Neural crest cell (in vitro differentiated cells): ENCODE measurements around the gene MSH3. TPM values are rescaled to one million over a fixed set of nuclear protein-coding genes. Genes with fewer than 3 reads are reported as not detected.
"Not testable (repeated sequence)": the region's sequence is repeated elsewhere in the genome, so short reads cannot be mapped to it uniquely, and the experiment has no call there.

Experiments used
- DNase-seq: peaks from one replicate; pipeline ENCODE4 v3.0.0; 2021; ENCODE audit warnings: low read depth, mixed read lengths, low spot score
- H3K27ac Mint-ChIP-seq: one replicate; pipeline ENCODE4 v1.8.0; 2021; ENCODE audit warnings: mild to moderate bottlenecking, mixed read lengths; ENCODE audit not compliant: unreplicated experiment
- H3K27me3 Mint-ChIP-seq: 2 replicates; pipeline ENCODE4 v1.8.0; 2021; ENCODE audit warnings: low read depth, mild to moderate bottlenecking, mixed read lengths
- H3K36me3 Mint-ChIP-seq: 2 replicates; pipeline ENCODE4 v1.8.0; 2021; ENCODE audit warnings: low read depth, mild to moderate bottlenecking, mixed read lengths
- H3K4me1 Mint-ChIP-seq: 2 replicates; pipeline ENCODE4 v1.8.0; 2021; ENCODE audit warnings: mixed read lengths
- H3K4me3 Mint-ChIP-seq: one replicate; pipeline ENCODE4 v1.8.0; 2021; ENCODE audit warnings: mild to moderate bottlenecking, mixed read lengths
- H3K9me3 Mint-ChIP-seq: 2 replicates; pipeline ENCODE4 v1.8.0; 2021; ENCODE audit warnings: mixed read lengths
- total RNA-seq: library from RNA; stranded (reverse); gene quantifications from 2 replicates; pipeline ENCODE4 v1.2.1, GENCODE V29; 2021
- TF ChIP-seq, protein P1 (sequence below): fragments of 200-600 bp; sonication (generic); conservative IDR thresholded peaks from 2 replicates; pipeline ENCODE4 v1.5.0; 2021; ENCODE audit warnings: antibody characterized with exemption, mild to moderate bottlenecking

MSH3 gene
- total RNA-seq, 1 donor from 2014 or later = 17.9 TPM

DNA sequence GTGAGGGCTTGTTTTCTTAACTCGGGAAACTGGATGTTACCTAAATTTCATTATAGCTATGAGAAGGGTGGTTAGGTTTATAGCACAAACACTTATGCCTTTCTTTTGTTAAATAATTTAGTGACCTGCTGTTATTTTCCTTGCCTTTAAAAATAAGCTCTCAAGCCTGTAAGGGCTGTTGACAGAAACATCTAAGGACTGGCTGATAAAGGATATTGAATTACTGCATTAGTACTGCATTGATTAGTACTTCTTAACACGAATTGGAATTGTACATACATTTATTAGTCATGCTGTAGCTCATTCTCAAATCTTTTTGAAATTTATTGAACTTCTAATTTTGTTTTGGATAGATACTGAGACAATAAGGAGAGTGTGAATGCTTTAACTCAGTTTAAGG, 85.4 kb downstream of the MSH3 start:
- no peaks in the 10 kb centered on the region for H3K27me3 Mint-ChIP-seq
- no peaks in the 10 kb centered on the region for H3K9me3 Mint-ChIP-seq
- H3K27ac Mint-ChIP-seq = no peak overlapping the region
- no peak for DNase-seq
- H3K4me3 Mint-ChIP-seq = no peak overlapping the region
- H3K4me1 Mint-ChIP-seq = no peaks in the 10 kb centered on the region
- H3K36me3 Mint-ChIP-seq = peaks cover 19% of the 10 kb centered on the region
- TF ChIP-seq, protein P1, sequence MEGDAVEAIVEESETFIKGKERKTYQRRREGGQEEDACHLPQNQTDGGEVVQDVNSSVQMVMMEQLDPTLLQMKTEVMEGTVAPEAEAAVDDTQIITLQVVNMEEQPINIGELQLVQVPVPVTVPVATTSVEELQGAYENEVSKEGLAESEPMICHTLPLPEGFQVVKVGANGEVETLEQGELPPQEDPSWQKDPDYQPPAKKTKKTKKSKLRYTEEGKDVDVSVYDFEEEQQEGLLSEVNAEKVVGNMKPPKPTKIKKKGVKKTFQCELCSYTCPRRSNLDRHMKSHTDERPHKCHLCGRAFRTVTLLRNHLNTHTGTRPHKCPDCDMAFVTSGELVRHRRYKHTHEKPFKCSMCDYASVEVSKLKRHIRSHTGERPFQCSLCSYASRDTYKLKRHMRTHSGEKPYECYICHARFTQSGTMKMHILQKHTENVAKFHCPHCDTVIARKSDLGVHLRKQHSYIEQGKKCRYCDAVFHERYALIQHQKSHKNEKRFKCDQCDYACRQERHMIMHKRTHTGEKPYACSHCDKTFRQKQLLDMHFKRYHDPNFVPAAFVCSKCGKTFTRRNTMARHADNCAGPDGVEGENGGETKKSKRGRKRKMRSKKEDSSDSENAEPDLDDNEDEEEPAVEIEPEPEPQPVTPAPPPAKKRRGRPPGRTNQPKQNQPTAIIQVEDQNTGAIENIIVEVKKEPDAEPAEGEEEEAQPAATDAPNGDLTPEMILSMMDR = no peak

DNA sequence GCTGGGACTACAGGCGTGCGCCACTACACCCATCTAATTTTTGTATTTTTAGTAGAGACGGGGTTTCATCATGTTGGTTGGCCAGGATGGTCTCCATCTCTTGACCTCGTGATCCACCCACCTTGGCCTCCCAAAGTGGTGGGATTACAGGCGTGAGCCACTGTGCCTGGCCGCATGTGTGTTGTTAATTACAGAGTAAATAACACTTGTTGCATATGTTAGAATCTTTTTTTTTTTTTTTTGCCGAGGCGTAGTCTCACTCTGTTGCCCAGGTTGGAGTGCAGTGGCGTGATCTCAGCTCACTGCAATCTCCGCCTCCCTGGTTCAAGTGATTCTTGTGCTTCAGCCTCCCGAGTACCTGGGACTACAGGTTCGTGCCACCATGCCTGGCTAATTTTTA, 86.0 kb downstream of the MSH3 start:
- not testable (repeated sequence) for H3K27me3 Mint-ChIP-seq, DNase-seq, H3K9me3 Mint-ChIP-seq, H3K27ac Mint-ChIP-seq, H3K4me1 Mint-ChIP-seq, H3K4me3 Mint-ChIP-seq
- peaks cover 23% of the 10 kb centered on the region for H3K36me3 Mint-ChIP-seq

DNA sequence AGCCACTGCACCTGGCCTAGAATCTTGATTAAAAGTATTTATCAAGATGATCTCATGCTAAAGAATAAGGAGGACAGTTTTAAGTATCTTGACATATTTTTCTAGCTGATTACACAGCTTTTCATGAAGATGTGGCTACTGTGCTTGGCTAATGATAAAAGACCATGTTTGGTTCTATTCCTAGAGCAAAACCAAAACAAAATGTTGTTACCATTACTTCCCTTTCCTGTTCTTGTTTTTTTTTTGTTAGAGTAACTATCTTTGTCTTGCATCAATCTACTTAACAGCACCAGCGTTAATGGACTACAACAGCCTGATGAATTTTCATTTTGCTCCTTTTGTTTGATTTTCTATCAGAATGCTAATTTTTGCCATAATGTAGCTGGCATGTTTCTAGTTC, 86.5 kb downstream of the MSH3 start:
- no peak for DNase-seq
- Mint-ChIP-seq H3K9me3 (no peaks in the 10 kb centered on the region), H3K4me3 (no peak overlapping the region), H3K27me3 (no peaks in the 10 kb centered on the region), H3K4me1 (no peaks in the 10 kb centered on the region), H3K27ac (no peak overlapping the region), H3K36me3 (peaks cover 23% of the 10 kb centered on the region)
- TF ChIP-seq, protein P1 = no peak

DNA sequence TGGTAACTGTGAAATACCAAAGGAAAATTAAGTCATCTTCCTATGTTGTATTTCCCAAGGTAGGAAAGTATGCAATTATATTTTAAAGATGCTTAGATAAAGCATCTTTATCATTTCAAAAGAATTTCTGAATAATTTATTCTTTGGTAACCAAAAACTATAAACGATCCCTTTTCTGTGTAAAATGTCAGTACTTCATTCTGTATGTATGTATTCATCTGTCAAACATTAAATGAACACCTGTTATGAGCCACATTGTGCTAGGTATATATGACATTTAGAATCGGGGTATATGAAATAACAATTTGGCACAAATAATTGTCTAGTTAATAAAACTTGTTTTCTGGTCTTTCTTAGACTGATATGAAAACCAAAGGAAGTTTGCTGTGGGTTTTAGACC, 89.7 kb downstream of the MSH3 start:
- H3K4me1 Mint-ChIP-seq = peaks cover 6% of the 10 kb centered on the region
- TF ChIP-seq, protein P1 = no peak
- DNase-seq = no peak
- H3K27ac Mint-ChIP-seq = no peak overlapping the region
- H3K9me3 Mint-ChIP-seq = no peaks in the 10 kb centered on the region
- H3K4me3 Mint-ChIP-seq = no peak overlapping the region
- no peaks in the 10 kb centered on the region for H3K27me3 Mint-ChIP-seq
- peaks cover 31% of the 10 kb centered on the region for H3K36me3 Mint-ChIP-seq

DNA sequence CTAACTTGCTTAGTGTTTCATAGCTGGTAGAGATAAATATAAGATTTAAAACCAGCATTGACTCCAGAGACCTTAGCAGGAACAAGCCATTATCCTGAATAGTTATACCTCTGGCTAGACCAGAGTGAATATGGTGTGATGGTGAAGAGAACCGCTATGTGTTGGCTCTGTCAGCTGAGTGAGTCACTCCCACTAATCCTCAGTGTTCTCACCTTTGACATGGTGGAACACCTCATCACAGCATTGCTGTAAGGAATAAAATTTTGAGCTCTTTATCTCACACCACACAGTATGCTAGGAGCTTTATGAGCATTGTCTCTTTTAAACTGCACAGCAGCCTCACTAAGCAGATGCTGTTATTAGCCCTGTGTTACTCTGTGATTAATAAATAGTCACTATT, 91.0 kb downstream of the MSH3 start:
- H3K4me3 Mint-ChIP-seq = no peak overlapping the region
- DNase-seq = no peak
- no peak overlapping the region for H3K27ac Mint-ChIP-seq
- peaks cover 6% of the 10 kb centered on the region for H3K4me1 Mint-ChIP-seq
- H3K9me3 Mint-ChIP-seq = no peaks in the 10 kb centered on the region
- TF ChIP-seq, protein P1 = no peak
- H3K27me3 Mint-ChIP-seq = no peaks in the 10 kb centered on the region
- H3K36me3 Mint-ChIP-seq = peaks cover 33% of the 10 kb centered on the region

DNA sequence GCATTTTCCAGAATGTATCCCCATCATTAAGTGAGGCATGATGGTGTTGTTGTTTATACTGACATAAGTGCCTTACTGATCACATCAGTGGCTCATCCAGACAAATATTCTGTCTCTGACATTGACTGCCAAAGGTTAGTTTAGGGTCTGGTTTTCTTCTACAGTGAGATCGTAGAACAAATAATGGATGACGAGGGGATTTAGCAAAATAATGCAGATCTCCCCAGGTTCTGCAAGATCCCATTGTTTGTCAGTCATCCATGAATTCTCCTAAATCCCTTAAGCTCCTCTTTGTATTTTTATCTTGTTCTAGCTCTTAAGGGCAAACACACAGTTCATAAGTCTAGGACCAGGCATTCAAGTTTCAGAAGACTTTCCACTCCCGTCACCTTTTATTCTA, 93.5 kb downstream of the MSH3 start:
- Mint-ChIP-seq H3K4me1 (peaks cover 6% of the 10 kb centered on the region), H3K36me3 (peaks cover 27% of the 10 kb centered on the region), H3K9me3 (no peaks in the 10 kb centered on the region), H3K4me3 (no peak overlapping the region), H3K27me3 (no peaks in the 10 kb centered on the region), H3K27ac (no peak overlapping the region)
- TF ChIP-seq, protein P1 = no peak
- no peak for DNase-seq
